Brain microvascular endothelial cell (primary cell): ENCODE results near the gene ZFP69B.

ENCODE experiments used
- DNase-seq: peaks from one replicate; pipeline ENCODE4 v3.0.0-alpha.2; 2020
- H3K27ac ChIP-seq: fragments of 250-450 bp; sonication (Bioruptor Pico); 2 replicates; pipeline ENCODE4 v1.5.1; 2020; ENCODE audit warnings: mild to moderate bottlenecking, moderate library complexity
- H3K27me3 ChIP-seq: fragments of 250-450 bp; sonication (Bioruptor Pico); replicated peaks from 2 replicates; pipeline ENCODE4 v1.5.1; 2020; ENCODE audit warnings: mild to moderate bottlenecking
- H3K36me3 ChIP-seq: fragments of 250-450 bp; sonication (Bioruptor Pico); replicated peaks from 2 replicates; pipeline ENCODE4 v1.5.1; 2020; ENCODE audit warnings: mild to moderate bottlenecking
- H3K4me3 ChIP-seq: 2 replicates; pipeline ENCODE4 v1.5.1; 2011; ENCODE audit warnings: low read depth, mild to moderate bottlenecking, control low read depth, low read length, moderate library complexity
- in situ Hi-C: cut with HindIII; loops from 2 replicates; pipeline ENCODE4 v1.10.0; 2017; ENCODE audit warnings: low sequenced_read_pairs, low pct_ligation_motif_present
- TF ChIP-seq, protein P1 (sequence below): IDR thresholded peaks from 2 replicates; pipeline ENCODE4 v1.5.1; 2011; ENCODE audit warnings: low read depth, mild to moderate bottlenecking, moderate library complexity, low read length, control low read depth, inconsistent platforms; ENCODE audit errors: missing control alignments

ZFP69B gene

DNA sequence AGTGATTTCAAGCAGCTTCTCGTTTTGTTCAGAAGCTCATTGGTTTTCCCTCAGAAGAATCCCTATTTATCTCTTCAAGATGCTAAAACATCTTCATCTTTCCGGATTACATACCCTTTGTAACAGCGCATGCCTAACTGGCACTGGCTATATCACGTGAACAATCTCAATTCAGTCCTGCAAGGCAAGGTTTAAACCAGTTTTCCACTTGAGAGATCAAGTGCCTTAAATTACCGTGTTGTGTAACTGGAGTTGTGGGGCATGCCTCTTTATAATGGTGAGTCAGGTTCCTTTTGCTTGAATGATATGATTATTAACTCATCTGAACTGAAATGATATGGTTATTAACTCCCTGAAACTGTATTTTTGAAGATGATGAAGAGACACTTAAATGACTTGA lies 11.0 kb upstream of the ZFP69B start:
- in situ Hi-C loops = no loop called here
- Histone ChIP-seq H3K4me3 (no peak overlapping the region), H3K27ac (no peak overlapping the region), H3K36me3 (no peaks in the 10 kb centered on the region), H3K27me3 (no peaks in the 10 kb centered on the region)
- TF ChIP-seq, protein P1, sequence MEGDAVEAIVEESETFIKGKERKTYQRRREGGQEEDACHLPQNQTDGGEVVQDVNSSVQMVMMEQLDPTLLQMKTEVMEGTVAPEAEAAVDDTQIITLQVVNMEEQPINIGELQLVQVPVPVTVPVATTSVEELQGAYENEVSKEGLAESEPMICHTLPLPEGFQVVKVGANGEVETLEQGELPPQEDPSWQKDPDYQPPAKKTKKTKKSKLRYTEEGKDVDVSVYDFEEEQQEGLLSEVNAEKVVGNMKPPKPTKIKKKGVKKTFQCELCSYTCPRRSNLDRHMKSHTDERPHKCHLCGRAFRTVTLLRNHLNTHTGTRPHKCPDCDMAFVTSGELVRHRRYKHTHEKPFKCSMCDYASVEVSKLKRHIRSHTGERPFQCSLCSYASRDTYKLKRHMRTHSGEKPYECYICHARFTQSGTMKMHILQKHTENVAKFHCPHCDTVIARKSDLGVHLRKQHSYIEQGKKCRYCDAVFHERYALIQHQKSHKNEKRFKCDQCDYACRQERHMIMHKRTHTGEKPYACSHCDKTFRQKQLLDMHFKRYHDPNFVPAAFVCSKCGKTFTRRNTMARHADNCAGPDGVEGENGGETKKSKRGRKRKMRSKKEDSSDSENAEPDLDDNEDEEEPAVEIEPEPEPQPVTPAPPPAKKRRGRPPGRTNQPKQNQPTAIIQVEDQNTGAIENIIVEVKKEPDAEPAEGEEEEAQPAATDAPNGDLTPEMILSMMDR = no peak
- no peak for DNase-seq

DNA sequence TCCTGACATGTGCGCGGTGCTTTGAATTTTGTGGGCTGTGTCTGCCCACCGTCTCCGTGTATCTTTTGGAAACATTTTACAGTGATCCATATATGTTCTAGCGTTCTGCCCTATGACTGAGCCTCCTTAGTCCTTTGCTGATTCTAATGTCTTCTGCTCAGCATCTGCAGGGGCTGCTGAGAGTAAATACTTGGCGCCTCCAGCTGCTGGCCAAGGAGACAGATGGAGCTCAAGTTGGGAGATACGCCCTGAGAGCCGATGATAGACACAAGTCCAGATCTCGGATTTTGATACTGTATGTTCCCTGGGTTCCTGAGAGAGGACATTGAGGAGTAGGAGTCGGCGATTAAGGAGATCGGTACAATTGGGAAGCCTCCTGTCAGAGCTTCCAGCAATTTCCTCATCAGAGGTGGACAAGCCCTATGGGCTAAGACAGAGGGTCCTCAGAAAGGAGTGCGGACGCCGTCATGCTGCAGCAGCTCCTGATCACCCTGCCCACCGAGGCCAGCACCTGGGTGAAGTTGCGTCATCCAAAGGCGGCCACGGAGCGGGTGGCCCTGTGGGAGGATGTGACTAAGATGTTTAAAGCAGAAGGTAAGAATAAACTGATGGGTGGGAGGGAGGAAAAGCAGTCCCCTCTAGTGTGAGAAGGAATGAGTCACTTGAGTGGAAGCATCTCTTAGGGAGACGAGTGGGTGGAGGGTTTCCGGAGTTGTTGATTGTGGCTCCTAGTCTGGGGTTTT lies 390 bp downstream of the ZFP69B start:
- DNase-seq = peak; percentile 86
- in situ Hi-C loops = no loop called here
- H3K27me3 ChIP-seq = no peaks in the 10 kb centered on the region
- H3K4me3 ChIP-seq = peak overlapping the region; percentile 70
- peak overlapping the region; percentile 92 for H3K27ac ChIP-seq
- peaks cover 2% of the 10 kb centered on the region for H3K36me3 ChIP-seq
- TF ChIP-seq, protein P1 = no peak

DNA sequence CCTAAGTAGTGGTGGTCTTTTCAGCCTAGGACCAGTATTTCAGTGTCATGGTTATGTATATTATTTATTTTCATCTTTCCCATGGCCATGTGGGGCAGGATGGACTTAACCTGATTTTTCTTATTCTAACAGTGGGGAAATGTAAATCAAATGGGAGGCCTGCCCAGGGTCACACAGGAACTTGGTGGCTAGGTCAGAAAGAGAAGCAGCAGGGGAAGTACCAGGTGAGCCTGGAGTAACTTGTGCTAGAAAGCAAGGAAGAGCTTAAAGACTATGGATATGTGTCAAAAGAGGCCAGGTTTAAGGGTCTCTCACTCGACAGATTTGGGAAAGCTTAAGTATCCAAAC lies 936 bp downstream of the ZFP69B start:
- H3K27me3 ChIP-seq = no peaks in the 10 kb centered on the region
- in situ Hi-C loops = no loop called here
- H3K36me3 ChIP-seq = peaks cover 2% of the 10 kb centered on the region
- peak overlapping the region; percentile 92 for H3K27ac ChIP-seq
- peak overlapping the region; percentile 70 for H3K4me3 ChIP-seq
- DNase-seq = no peak
- TF ChIP-seq, protein P1 = no peak

DNA sequence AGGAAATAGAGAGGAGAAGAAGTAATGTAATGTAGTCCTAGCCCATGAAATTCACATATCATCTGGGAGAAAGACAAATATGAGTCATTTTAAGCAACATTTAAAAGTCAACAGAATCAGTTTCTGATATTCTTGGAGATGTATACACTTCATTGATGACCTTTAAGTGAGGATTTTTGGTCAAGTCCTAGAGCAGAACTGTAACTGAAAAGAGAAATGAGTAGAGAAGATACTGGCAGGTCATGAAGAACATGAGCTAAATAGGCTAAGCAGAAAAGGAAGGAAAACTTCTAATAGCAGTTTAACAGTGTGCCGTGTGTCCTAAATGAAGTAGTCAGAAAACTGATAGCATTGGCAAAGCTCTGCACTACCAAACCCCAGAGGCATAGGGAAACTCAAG lies 4.6 kb downstream of the ZFP69B start:
- H3K4me3 ChIP-seq = no peak overlapping the region
- H3K27ac ChIP-seq = no peak overlapping the region
- no peaks in the 10 kb centered on the region for H3K27me3 ChIP-seq
- TF ChIP-seq, protein P1 = no peak
- peaks cover 35% of the 10 kb centered on the region for H3K36me3 ChIP-seq
- in situ Hi-C loops = no loop called here
- DNase-seq = no peak

DNA sequence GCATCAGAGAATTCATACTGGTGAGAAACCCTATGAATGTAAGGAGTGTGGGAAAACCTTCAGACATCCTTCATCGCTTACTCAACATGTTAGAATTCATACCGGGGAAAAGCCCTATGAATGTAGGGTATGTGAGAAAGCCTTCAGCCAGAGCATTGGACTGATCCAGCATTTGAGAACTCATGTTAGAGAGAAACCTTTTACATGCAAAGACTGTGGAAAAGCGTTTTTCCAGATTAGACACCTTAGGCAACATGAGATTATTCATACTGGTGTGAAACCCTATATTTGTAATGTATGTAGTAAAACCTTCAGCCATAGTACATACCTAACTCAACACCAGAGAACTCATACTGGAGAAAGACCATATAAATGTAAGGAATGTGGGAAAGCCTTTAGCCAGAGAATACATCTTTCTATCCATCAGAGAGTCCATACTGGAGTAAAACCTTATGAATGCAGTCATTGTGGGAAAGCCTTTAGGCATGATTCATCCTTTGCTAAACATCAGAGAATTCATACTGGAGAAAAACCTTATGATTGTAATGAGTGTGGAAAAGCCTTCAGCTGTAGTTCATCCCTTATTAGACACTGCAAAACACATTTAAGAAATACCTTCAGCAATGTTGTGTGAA lies 12.8 kb downstream of the ZFP69B start:
- TF ChIP-seq, protein P1 = no peak
- Histone ChIP-seq H3K27me3 (no peaks in the 10 kb centered on the region), H3K36me3 (peaks cover 36% of the 10 kb centered on the region), H3K27ac (no peak overlapping the region), H3K4me3 (no peak overlapping the region)
- DNase-seq = no peak
- in situ Hi-C loops = no loop called here

- no peak for DNase-seq
- Histone ChIP-seq H3K36me3 (no peaks in the 10 kb centered on the region), H3K27ac (no peak overlapping the region), H3K4me3 (no peak overlapping the region), H3K27me3 (no peaks in the 10 kb centered on the region)
- in situ Hi-C loops = no loop called here
- TF ChIP-seq, protein P1 = no peak
Measured at GRCh38 chr1:40469327-40469726, 19.1 kb downstream of the ZFP69B start.
